ENCODE measurements around the gene AGK.

Gene AGK, protein sequence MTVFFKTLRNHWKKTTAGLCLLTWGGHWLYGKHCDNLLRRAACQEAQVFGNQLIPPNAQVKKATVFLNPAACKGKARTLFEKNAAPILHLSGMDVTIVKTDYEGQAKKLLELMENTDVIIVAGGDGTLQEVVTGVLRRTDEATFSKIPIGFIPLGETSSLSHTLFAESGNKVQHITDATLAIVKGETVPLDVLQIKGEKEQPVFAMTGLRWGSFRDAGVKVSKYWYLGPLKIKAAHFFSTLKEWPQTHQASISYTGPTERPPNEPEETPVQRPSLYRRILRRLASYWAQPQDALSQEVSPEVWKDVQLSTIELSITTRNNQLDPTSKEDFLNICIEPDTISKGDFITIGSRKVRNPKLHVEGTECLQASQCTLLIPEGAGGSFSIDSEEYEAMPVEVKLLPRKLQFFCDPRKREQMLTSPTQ

DNA sequence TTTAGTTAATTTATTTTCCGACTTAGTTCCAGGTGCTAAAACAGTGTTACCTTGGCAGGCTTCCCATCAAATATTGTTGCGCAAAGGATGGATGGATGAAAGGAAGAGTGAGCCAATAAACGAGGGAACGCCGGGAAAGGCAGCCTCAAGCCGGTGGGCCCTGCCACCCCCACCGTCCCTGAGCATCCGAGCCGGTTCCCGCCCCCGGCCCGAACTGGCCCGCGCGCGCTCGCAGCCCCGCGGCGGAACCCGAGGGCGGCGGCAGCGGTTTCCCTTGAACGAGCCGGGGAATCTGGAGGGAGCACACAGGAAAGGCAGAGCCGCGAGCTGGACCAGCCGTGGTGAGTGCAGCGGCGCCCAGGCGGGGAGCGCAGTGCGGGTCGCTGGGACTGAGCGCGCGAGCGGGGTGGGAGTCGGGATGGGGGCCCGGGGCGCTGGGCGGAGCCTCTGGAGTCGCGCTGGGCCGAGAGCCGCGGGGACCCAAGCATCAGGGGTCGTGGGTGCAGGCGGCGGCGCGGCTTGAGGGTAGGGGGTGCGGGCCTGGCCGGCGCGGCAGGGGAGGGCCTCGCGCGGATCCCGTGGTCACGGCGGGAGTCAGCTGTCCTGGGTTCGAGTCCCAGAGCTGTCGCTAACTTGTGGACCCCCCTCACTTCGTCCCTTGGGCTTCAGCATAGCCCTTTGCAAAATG, at the start of gene AGK:
AGK (plus strand) TSS at position 317 of the 688 bp plus-strand sequence. CDS start 4,057 bp downstream, outside the sequence.
- H3K9me3 ChIP-seq (ENCODE audit: insufficient read depth, low read length): no peaks in the 10 kb centered on the region
- peak within 1 kb of the TSS; percentile 92 for H3K4me3 ChIP-seq (ENCODE audit: insufficient read length, low read depth)
- TF ChIP-seq YY1 (IDR thresholded peaks at IDR 0.05; ENCODE audit: insufficient read depth, insufficient read length) (no peak), SUZ12 (IDR thresholded peaks at IDR 0.05; ENCODE audit: extremely low read depth, insufficient read depth, insufficient read length) (no peak), ZNF274 (IDR thresholded peaks at IDR 0.05; ENCODE audit: low read depth, low read length) (no peak)
- DNase-seq (ENCODE audit: low read depth, low spot score): peak; percentile 50
- peaks cover 20% of the 10 kb centered on the region for H3K36me3 ChIP-seq (ENCODE audit: insufficient read depth, insufficient read length, low read length)
- H3K4me1 ChIP-seq (ENCODE audit: insufficient read depth, insufficient read length): no peaks in the 10 kb centered on the region
- H3K9ac ChIP-seq (ENCODE audit: insufficient read length, low read depth): peak within 1 kb of the TSS; percentile 86
- H3K27me3 ChIP-seq (ENCODE audit: insufficient read depth, insufficient read length): no peaks in the 10 kb centered on the region

DNA sequence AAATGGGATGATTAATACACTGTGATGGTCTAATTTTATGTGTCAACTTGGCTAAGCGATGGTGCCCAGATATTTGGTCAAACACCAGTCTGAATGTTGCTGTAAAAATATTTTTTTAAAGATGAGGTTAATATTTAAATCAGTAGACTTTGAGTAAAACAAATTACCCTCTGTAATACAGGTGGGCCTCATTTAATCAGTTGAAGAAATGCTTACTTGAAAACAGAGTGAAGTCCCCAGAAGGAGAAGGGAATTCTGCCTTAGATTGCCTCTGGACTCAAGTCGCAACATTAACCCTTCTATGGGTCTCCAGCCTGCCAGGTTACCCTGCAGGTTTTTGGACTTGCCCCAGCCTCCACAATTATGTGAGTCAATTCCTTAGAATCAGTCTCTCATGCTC, 49.8 kb upstream of the AGK start:
- H3K9ac ChIP-seq (ENCODE audit: insufficient read length, low read depth): no peak overlapping the region
- no peak for DNase-seq (ENCODE audit: low read depth, low spot score)
- H3K9me3 ChIP-seq (ENCODE audit: insufficient read depth, low read length): no peaks in the 10 kb centered on the region
- no peak overlapping the region for H3K4me3 ChIP-seq (ENCODE audit: insufficient read length, low read depth)
- peaks cover 4% of the 10 kb centered on the region for H3K27me3 ChIP-seq (ENCODE audit: insufficient read depth, insufficient read length)
- no peak for TF ChIP-seq ZNF274 (IDR thresholded peaks at IDR 0.05; ENCODE audit: low read depth, low read length)
- TF ChIP-seq SUZ12 (IDR thresholded peaks at IDR 0.05; ENCODE audit: extremely low read depth, insufficient read depth, insufficient read length): no peak
- TF ChIP-seq YY1 (IDR thresholded peaks at IDR 0.05; ENCODE audit: insufficient read depth, insufficient read length): no peak
- H3K36me3 ChIP-seq (ENCODE audit: insufficient read depth, insufficient read length, low read length): no peaks in the 10 kb centered on the region
- no peaks in the 10 kb centered on the region for H3K4me1 ChIP-seq (ENCODE audit: insufficient read depth, insufficient read length)

DNA sequence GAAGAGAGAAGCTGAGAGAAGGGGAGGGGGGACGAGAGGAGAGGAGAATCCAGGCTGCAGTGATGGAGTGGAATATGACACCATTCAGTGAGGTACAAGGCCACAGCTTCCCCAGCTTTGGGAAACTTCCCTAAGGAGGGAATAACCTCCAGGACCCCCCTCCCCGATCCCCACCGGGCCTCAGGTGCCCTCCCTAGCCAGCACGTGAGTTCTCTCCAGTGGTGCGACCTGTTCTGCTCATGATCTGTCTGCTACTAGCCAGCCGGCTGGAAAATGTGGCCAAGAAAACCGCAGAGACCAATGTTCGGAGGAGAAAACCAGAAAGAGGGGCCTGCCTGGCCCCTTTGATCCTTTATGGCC, 39.9 kb upstream of the AGK start:
- Histone ChIP-seq H3K36me3 (ENCODE audit: insufficient read depth, insufficient read length, low read length) (no peaks in the 10 kb centered on the region), H3K9ac (ENCODE audit: insufficient read length, low read depth) (no peak overlapping the region), H3K9me3 (ENCODE audit: insufficient read depth, low read length) (peaks cover 9% of the 10 kb centered on the region; the same call in 1 of the 2 replicates), H3K27me3 (ENCODE audit: insufficient read depth, insufficient read length) (no peaks in the 10 kb centered on the region), H3K4me1 (ENCODE audit: insufficient read depth, insufficient read length) (peaks cover 3% of the 10 kb centered on the region), H3K4me3 (ENCODE audit: insufficient read length, low read depth) (no peak overlapping the region)
- TF ChIP-seq SUZ12 (IDR thresholded peaks at IDR 0.05; ENCODE audit: extremely low read depth, insufficient read depth, insufficient read length): no peak
- no peak for TF ChIP-seq YY1 (IDR thresholded peaks at IDR 0.05; ENCODE audit: insufficient read depth, insufficient read length)
- no peak for TF ChIP-seq ZNF274 (IDR thresholded peaks at IDR 0.05; ENCODE audit: low read depth, low read length)
- no peak for DNase-seq (ENCODE audit: low read depth, low spot score)

DNA sequence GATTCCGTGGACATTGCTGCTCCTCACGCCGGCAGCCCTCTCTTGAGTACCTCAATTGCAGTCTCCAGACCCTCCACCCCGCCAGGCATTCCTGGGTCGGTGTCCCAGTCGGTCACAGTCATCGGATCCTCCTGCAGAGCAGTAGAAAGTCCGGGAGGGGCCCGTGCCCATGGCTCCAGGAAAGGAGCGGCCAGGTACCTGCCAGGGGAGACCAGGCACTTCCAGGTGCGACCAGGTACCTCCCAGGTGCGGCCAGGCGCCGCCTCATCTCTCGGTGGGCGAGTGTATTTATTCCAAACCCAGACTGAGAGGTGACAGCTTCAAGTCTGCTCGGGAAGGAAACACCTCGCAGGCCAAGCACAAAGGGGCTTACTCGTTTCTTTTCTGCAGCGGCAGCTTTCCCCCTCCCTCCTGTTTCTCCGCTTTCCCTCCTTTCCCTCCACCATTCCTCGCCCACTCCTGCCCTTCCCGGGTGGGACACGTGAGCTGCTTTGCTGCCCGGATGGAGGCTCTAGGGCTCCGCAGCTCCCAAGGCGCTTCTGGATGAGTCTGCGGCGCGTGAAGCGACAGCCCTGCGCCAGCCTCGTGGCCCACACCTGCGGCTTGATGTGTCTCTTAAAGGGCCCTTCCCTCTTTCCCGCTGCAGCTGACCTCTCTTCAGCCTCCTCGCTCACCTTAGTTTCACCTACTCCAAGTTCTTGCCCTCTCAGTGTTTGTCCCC, 39.4 kb upstream of the AGK start:
- no peak overlapping the region for H3K4me3 ChIP-seq (ENCODE audit: insufficient read length, low read depth)
- H3K4me1 ChIP-seq (ENCODE audit: insufficient read depth, insufficient read length): peaks cover 3% of the 10 kb centered on the region
- no peak overlapping the region for H3K9ac ChIP-seq (ENCODE audit: insufficient read length, low read depth)
- H3K27me3 ChIP-seq (ENCODE audit: insufficient read depth, insufficient read length): no peaks in the 10 kb centered on the region
- DNase-seq (ENCODE audit: low read depth, low spot score): no peak
- TF ChIP-seq SUZ12 (IDR thresholded peaks at IDR 0.05; ENCODE audit: extremely low read depth, insufficient read depth, insufficient read length) (no peak), ZNF274 (IDR thresholded peaks at IDR 0.05; ENCODE audit: low read depth, low read length) (no peak), YY1 (IDR thresholded peaks at IDR 0.05; ENCODE audit: insufficient read depth, insufficient read length) (no peak)
- H3K9me3 ChIP-seq (ENCODE audit: insufficient read depth, low read length): peaks cover 9% of the 10 kb centered on the region; the same call in 1 of the 2 replicates
- no peaks in the 10 kb centered on the region for H3K36me3 ChIP-seq (ENCODE audit: insufficient read depth, insufficient read length, low read length)

DNA sequence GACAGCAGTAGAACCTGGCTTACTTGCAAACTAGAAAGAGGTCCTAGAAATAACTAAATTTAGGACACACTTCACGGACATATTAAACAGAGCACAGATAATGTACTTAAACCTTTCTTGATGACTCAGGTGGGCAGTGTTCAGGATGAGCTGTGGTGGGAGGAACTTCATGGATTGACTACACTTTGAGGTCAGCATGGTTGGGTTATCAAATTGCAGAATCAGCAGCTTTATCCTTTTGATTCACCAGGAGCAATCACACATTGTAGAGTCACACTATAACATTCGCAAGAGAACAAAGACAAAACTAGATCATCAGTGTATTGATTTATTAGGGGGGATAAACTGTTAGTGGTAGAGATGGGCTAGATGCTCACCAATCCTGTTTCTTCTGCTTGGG, 38.6 kb upstream of the AGK start:
- no peak overlapping the region for H3K4me3 ChIP-seq (ENCODE audit: insufficient read length, low read depth)
- peaks cover 9% of the 10 kb centered on the region; the same call in 1 of the 2 replicates for H3K9me3 ChIP-seq (ENCODE audit: insufficient read depth, low read length)
- DNase-seq (ENCODE audit: low read depth, low spot score): no peak
- no peaks in the 10 kb centered on the region for H3K27me3 ChIP-seq (ENCODE audit: insufficient read depth, insufficient read length)
- no peak for TF ChIP-seq YY1 (IDR thresholded peaks at IDR 0.05; ENCODE audit: insufficient read depth, insufficient read length)
- no peak for TF ChIP-seq ZNF274 (IDR thresholded peaks at IDR 0.05; ENCODE audit: low read depth, low read length)
- TF ChIP-seq SUZ12 (IDR thresholded peaks at IDR 0.05; ENCODE audit: extremely low read depth, insufficient read depth, insufficient read length): no peak
- no peak overlapping the region for H3K9ac ChIP-seq (ENCODE audit: insufficient read length, low read depth)
- H3K36me3 ChIP-seq (ENCODE audit: insufficient read depth, insufficient read length, low read length): no peaks in the 10 kb centered on the region
- peaks cover 3% of the 10 kb centered on the region for H3K4me1 ChIP-seq (ENCODE audit: insufficient read depth, insufficient read length)

DNA sequence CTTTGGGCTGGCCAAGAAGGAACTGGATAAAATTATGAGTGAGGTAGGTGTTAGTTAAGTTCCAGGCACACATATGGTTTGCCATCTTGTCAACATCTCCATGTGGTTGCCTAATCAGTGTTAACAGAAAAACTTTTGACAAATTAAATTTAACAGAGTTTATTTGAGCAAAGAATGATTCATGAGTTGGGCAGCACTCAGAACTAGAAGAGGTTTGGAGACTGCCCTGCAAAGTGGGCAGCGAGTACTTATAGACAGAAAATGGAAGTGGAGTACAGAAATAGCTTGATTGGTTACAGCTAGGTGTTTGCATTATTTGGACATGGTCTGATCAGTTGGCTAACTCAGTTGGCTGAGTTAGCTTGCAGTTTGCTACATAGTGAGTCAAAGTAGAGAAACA, 37.5 kb upstream of the AGK start:
- H3K36me3 ChIP-seq (ENCODE audit: insufficient read depth, insufficient read length, low read length): no peaks in the 10 kb centered on the region
- TF ChIP-seq SUZ12 (IDR thresholded peaks at IDR 0.05; ENCODE audit: extremely low read depth, insufficient read depth, insufficient read length) (no peak), ZNF274 (IDR thresholded peaks at IDR 0.05; ENCODE audit: low read depth, low read length) (no peak), YY1 (IDR thresholded peaks at IDR 0.05; ENCODE audit: insufficient read depth, insufficient read length) (no peak)
- peaks cover 9% of the 10 kb centered on the region; the same call in 1 of the 2 replicates for H3K9me3 ChIP-seq (ENCODE audit: insufficient read depth, low read length)
- H3K9ac ChIP-seq (ENCODE audit: insufficient read length, low read depth): no peak overlapping the region
- no peaks in the 10 kb centered on the region for H3K27me3 ChIP-seq (ENCODE audit: insufficient read depth, insufficient read length)
- H3K4me1 ChIP-seq (ENCODE audit: insufficient read depth, insufficient read length): peaks cover 3% of the 10 kb centered on the region
- H3K4me3 ChIP-seq (ENCODE audit: insufficient read length, low read depth): no peak overlapping the region
- DNase-seq (ENCODE audit: low read depth, low spot score): no peak
